Aorta (tissue), 5 donors: Measurements from ENCODE around the gene RAI1. TPM values are rescaled to one million over a fixed set of nuclear protein-coding genes. Genes with fewer than 3 reads are reported as not detected.
A peak's percentile ranks its signal among the peaks of the same experiment; 100 is the strongest.

Experiments used
- ATAC-seq: fragments of 200-7000 bp; cut with Tn5 transposase; one replicate; pipeline ENCODE4 v1.9.1; 2022; ENCODE audit warnings: moderate library complexity; ENCODE audit not compliant: low FRiP score
- DNase-seq, 2 donors: peaks; one replicate each; pipeline ENCODE4 v3.0.0-alpha.2; 2020
- H3K27ac ChIP-seq, 2 donors: one replicate each; pipeline ENCODE4 v1.5.1; 2013; ENCODE audit warnings: low read length in 2 of 2, mild to moderate bottlenecking in 2 of 2, moderate library complexity in 2 of 2, control low read depth in 1 of 2, inconsistent platforms in 1 of 2, low read depth in 1 of 2
- H3K27me3 ChIP-seq, 2 donors: one replicate each; pipeline ENCODE4 v1.6.1; 2013; ENCODE audit warnings: control low read depth in 1 of 2, low read length in 1 of 2, mild to moderate bottlenecking in 1 of 2, moderate library complexity in 1 of 2; ENCODE audit not compliant: insufficient read depth in 2 of 2, control insufficient read depth in 1 of 2
- H3K36me3 ChIP-seq, 2 donors: one replicate each; pipeline ENCODE4 v1.6.1; 2013; ENCODE audit warnings: control low read depth in 1 of 2, low read length in 1 of 2, mild to moderate bottlenecking in 1 of 2; ENCODE audit not compliant: insufficient read depth in 2 of 2, control insufficient read depth in 1 of 2
- H3K4me1 ChIP-seq, 2 donors: one replicate each; pipeline ENCODE4 v1.6.1; 2013; ENCODE audit warnings: low read length in 2 of 2, control low read depth in 1 of 2, mild to moderate bottlenecking in 1 of 2, moderate library complexity in 1 of 2; ENCODE audit not compliant: insufficient read depth in 2 of 2, control insufficient read depth in 1 of 2
- H3K4me3 ChIP-seq, 2 donors: one replicate each; pipeline ENCODE4 v1.5.1; 2013; ENCODE audit warnings: low read length in 2 of 2, control low read depth in 1 of 2, mild to moderate bottlenecking in 1 of 2
- H3K9me3 ChIP-seq: one replicate; pipeline ENCODE4 v1.6.1; 2013; ENCODE audit warnings: mild to moderate bottlenecking, low read length; ENCODE audit not compliant: control insufficient read depth
- WGBS, 2 donors: extraction: QIAGEN DNeasy Blood & Tissue Kit; methylation state at CpG; one replicate each; pipeline ENCODE4 v1.1.7; 2013; 5-methylcytosine and 5-hydroxymethylcytosine counted together
- intact Hi-C, 2 donors: fragments of 100-400 bp; cut with DNase I; formaldehyde crosslinking; loops; one replicate each; pipeline versions ENCODE4 v1.14.2 to v1.15.0; 2022
- polyA plus RNA-seq, 2 donors: library from polyadenylated mRNA; stranded (reverse); fragments of 200-250 nt; gene quantifications; one replicate each; pipeline ENCODE4 v1.2.3, GENCODE V29; 2013
- total RNA-seq, 2 donors: library from RNA; stranded (reverse); fragmentation: NEBNext Ultra II Directional; extraction: Animal tissue kit (Norgen Biotek cat#: 25700); gene quantifications; one replicate each; pipeline ENCODE4 v1.2.1, GENCODE V29; 2021
- donor health status: healthy with polysubstance abuse.
- donor health status: Bipolar disorder and iron deficiency.
- donor health status: DM: no; HTN: no; CAD: no.
- donor health status: DM: no; HTN: no; CAD: no.
- donor health status: DM: yes; HTN: yes; CAD: no.

Gene RAI1
- total and polyA plus RNA-seq, 4 donors: 2.0 to 35.8 (median 15.4) TPM

DNA sequence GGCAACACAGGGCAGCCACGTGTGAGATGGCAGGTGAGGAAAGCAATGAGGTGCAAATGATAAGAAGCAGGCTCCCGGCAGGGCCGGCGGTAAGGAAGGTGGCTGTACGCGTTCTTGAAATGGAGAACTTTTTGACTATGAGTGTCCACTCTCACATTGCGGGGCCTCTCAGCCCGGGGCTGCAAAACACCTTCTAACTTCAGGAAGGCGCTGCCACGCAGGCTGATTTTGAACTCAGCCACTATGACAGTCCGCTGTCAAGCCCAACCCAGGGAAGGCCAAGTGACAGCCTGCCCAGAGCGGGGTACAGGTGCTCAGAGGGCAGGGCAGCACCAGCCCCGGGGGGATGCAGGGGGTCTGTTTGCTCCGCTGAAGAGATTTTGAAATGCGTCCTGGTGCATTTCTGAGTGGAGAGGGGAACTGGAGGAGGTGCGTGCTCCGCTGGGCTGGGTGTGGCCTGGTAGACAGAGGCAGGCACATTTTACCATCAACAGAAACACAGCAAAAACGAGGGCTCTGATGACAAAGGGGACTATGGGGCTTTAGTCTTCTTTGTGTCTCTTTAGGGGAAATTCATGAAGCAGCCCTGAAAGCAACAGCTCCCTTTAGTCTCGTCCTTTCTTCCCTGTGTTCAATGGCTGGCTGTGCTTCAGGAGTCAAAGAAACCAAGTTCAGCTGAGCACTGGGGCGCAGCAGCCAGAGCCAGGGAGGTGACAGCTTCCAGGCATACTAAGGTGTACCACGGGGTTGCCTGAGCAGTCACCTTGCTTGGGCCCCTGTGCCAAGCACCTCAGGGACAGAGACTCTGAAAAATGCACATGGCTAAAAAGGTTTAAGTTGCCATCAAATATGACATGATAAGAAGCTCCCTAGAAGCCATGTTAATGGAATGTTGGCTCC lies 170.1 kb downstream of the RAI1 start:
- no peaks in the 10 kb centered on the region for H3K27me3 ChIP-seq
- H3K36me3 ChIP-seq: no peaks in the 10 kb centered on the region
- H3K9me3 ChIP-seq: no peaks in the 10 kb centered on the region
- WGBS, 2 donors: 84 to 87% methylated on average over 21 of the region's 21 CpGs
- H3K4me3 ChIP-seq: no peak overlapping the region
- intact Hi-C loops: no loop called here
- DNase-seq: no peak
- no peak for ATAC-seq
- no peak overlapping the region for H3K27ac ChIP-seq
- peaks cover 0 to 3% of the 10 kb centered on the region in 2 donors for H3K4me1 ChIP-seq

DNA sequence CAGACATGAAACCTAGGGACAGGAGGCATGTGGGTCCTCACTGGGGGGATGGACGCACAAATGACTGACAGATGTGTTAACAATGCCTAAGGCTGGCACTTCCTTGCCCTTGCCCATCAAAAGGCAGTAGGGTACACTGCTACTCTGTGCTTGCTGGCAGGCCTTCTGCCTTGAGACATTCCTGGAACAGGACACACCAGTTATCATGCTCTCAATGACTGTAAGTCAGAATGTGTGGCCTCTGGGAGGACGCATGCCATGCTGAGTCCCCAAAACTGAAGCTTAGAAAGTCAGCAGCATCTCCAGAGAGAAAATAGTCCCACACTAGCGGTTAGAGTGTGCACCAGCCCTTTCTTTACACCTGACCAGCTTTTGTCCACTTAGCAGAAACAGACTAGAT lies 171.7 kb downstream of the RAI1 start:
- WGBS, 2 donors: 93% methylated on average over 3 of the region's 3 CpGs
- Histone ChIP-seq H3K9me3 (no peaks in the 10 kb centered on the region), H3K4me3 (no peak overlapping the region), H3K27me3 (no peaks in the 10 kb centered on the region), H3K4me1 (peaks cover 0 to 3% of the 10 kb centered on the region in 2 donors), H3K36me3 (no peaks in the 10 kb centered on the region), H3K27ac (no peak overlapping the region)
- intact Hi-C loops: no loop called here
- ATAC-seq (no peak), DNase-seq (no peak)

DNA sequence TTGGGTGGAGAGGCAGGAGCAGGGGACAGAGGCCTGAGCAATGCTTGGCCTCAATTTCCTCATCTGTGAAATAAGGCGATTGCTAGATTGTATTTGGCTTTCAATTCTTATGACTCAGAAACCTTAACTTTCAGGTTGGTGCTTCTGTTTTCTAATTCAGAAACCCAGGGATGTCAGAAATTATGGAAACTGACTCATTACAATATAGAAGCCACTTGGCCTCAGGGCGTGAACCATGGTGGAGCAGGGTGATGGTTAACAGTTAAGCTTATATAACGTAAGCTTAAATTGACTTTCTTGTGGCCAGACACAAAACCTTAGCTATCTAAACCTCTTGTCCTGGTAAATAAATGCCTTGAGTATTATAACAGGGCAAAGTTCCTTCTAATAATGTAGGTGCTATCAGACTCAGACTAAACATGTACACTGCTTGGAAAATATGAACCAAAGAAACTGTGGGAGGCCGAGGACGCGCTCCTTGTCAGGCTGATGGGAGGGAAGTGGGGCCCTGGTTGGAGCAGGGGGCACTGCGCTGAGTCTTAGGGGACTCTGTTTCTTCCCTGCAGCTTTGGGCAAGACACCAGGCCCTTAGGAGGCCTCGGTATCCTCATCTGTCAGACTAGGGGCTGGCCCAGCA lies 172.7 kb downstream of the RAI1 start:
- Histone ChIP-seq H3K27ac (no peak overlapping the region), H3K4me1 (peaks cover 0 to 3% of the 10 kb centered on the region in 2 donors)
- intact Hi-C loops: no loop called here

DNA sequence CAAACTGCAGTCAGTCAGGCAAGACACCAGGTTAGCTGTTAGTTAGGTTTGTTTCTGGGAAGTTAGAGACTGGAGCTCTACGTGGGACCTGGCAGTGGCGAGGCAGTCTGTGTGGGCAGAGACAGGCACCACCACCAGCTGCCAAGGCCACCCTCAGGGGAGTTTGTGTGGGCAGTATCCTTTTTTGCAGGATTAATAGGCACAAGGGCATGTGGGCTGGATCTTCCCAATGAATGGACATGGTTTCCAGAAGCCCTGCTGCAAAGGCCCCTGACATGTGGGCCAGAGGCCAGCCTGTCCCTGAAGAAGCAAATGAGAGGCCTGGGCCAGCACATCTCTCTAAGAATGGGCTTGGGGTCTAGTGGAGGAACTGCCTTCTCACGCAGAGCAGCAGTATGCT lies 174.7 kb downstream of the RAI1 start:
- 10% methylated on average over 3 of the region's 3 CpGs for WGBS, 2 donors
- intact Hi-C loops: no loop called here
- no peak overlapping the region for H3K4me3 ChIP-seq
- H3K27ac ChIP-seq: no peak overlapping the region
- H3K4me1 ChIP-seq: peaks cover 0 to 3% of the 10 kb centered on the region in 2 donors
- H3K9me3 ChIP-seq: no peaks in the 10 kb centered on the region
- ATAC-seq (peak; percentile 24), DNase-seq (peak; percentile 80 to 88)
- no peaks in the 10 kb centered on the region for H3K27me3 ChIP-seq
- no peaks in the 10 kb centered on the region for H3K36me3 ChIP-seq

More for the DNA sequence above, 172.7 kb downstream of the RAI1 start:
- DNase-seq (no peak), ATAC-seq (no peak)
- Histone ChIP-seq H3K36me3 (no peaks in the 10 kb centered on the region), H3K9me3 (no peaks in the 10 kb centered on the region), H3K27me3 (no peaks in the 10 kb centered on the region), H3K4me3 (no peak overlapping the region)
- WGBS, 2 donors: 93 to 95% methylated on average over 8 of the region's 8 CpGs

DNA sequence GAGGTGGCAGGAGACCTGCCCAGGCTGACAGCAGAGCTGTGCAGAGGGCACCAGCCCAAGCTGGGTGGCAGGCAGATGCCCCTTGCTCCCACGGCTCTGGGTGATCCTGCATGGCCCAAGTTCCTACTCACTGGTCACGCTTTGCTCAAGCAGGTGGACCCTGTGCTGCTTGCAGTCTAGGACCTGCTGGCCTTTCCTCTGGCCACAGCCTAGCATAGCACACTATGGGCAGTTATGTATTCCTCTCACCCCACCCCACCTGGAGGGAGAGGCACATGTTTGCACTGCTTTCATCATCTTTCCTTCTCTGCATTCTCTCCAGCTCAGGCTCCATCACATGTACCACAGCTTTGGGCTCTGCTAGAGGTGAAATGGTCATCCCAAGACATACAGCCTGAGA lies 175.1 kb downstream of the RAI1 start:
- intact Hi-C loops: no loop called here
- ATAC-seq (peak; percentile 22), DNase-seq (no peak)
- Histone ChIP-seq H3K4me1 (peaks cover 0 to 3% of the 10 kb centered on the region in 2 donors), H3K27me3 (no peaks in the 10 kb centered on the region), H3K36me3 (no peaks in the 10 kb centered on the region), H3K9me3 (no peaks in the 10 kb centered on the region), H3K27ac (no peak overlapping the region), H3K4me3 (no peak overlapping the region)
- 53 to 64% methylated on average over 2 of the region's 2 CpGs for WGBS, 2 donors

DNA sequence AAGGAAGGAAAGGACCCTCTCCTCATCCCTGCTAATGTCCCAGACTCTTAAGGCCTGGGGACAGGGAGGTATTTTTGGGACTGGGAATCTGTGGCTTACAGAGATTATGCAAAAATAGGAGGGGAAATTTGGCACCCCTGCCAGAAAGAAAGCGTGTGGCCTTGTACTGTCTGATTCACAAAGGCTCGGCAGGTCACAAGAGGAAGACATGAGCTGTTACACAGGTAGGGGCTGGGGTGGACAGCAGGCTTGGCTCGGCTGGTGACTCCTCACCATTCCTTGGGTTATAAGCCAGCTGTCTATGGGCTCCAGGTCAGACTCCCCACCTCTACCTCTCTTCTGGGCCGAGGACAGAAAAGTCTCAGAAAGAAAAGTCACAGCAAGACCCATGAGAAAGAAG lies 176.2 kb downstream of the RAI1 start:
- Histone ChIP-seq H3K4me3 (no peak overlapping the region), H3K27ac (no peak overlapping the region), H3K27me3 (no peaks in the 10 kb centered on the region), H3K9me3 (no peaks in the 10 kb centered on the region), H3K4me1 (peaks cover 0 to 3% of the 10 kb centered on the region in 2 donors), H3K36me3 (no peaks in the 10 kb centered on the region)
- intact Hi-C loops: no loop called here
- ATAC-seq (no peak), DNase-seq (no peak)
- 89 to 94% methylated on average over 4 of the region's 4 CpGs for WGBS, 2 donors

DNA sequence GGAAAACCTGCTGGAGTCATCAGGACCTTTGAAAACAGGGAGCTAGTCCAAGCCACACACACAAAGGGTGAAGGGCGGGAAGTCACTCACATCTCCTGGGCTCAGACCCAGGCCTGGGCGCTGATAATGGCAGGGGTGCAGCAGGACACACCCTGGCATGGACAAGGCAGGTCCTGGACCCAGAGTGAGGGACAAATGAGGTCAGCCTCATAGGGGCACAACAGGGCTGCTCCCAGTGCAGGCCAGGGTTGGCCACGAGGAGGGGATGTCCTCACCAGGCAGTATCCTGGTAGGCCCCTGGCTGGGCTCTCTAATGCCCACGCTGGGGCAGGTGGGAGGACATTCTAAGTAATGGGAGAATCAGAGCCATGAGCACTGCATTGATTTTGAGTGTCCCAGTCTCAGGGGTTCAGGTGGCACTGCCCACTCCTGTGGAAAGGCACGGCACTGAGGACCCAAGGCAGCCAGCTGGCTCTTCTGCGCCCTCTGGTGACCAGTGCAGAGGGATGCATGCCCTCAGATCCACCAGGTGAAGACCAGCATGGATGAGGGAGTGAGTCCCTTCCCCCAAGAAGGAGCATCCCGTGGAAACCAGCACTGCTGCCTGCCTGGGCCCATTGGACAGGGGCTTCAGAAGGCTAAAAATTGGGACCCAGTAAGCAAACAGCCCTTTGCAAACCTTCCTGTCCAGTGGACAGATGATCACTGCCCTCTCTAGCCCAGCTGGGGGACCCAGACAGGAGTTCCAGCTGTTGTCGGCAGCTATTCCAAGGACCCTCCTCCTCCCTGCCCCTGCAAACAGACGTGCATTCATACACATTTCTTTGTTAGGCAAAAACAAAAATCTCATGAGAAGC lies 178.9 kb downstream of the RAI1 start:
- WGBS, 2 donors: 33 to 35% methylated on average over 9 of the region's 9 CpGs
- intact Hi-C loops: loop anchor here (1.0 to 5.0 kb wide), 4 partner anchors 47 to 179 kb away; partner anchors contain the start of gene RAI1 (in 2 of the 2)
- Histone ChIP-seq H3K27ac (no peak overlapping the region), H3K9me3 (no peaks in the 10 kb centered on the region), H3K4me1 (no peaks in the 10 kb centered on the region), H3K36me3 (no peaks in the 10 kb centered on the region), H3K27me3 (no peaks in the 10 kb centered on the region), H3K4me3 (no peak overlapping the region)
- DNase-seq (peak in 1 of 2 donors; percentile 89), ATAC-seq (peak; percentile 90)

DNA sequence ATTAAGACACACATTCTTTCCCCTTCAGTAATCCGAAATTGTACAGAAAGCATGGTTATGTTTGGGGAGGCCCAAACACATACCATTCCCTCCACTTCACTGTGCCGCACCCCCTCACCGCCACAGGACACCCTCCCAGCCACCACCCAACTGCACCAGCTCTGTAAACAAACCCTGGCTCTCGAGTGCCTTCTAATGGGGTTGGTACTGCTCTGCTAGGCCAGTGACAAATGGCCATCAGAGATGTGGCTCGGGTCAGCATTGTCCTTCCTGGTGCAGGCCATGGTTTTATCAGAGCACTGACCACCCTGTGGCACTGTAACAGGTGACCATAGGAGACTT lies 179.5 kb downstream of the RAI1 start:
- no peaks in the 10 kb centered on the region for H3K36me3 ChIP-seq
- H3K27ac ChIP-seq: no peak overlapping the region
- H3K4me3 ChIP-seq: no peak overlapping the region
- DNase-seq: no peak
- H3K27me3 ChIP-seq: no peaks in the 10 kb centered on the region
- no peaks in the 10 kb centered on the region for H3K9me3 ChIP-seq
- H3K4me1 ChIP-seq: no peaks in the 10 kb centered on the region
- 76% methylated on average over 5 of the region's 5 CpGs for WGBS, 2 donors
- intact Hi-C loops: loop anchor here (1.0 to 5.0 kb wide), 4 partner anchors 48 to 180 kb away; partner anchors contain the start of gene RAI1 (in 2 of the 2)
- ATAC-seq: no peak
